ENCODE results near the gene TRMU.
A peak's percentile ranks its signal among the peaks of the same experiment; 100 is the strongest.

Gene TRMU

GRCh38 chr22:46295277-46295971, 40.1 kb upstream of the TRMU start:
- peak overlapping the region; percentile 95 for H3K4me3 ChIP-seq (ENCODE audit: low read depth, low read length)
- DNase-seq (ENCODE audit: low read depth) = no peak
- TF ChIP-seq CTCF (IDR thresholded peaks at IDR 0.05; ENCODE audit: low read depth, low read length, missing control alignments) = no peak

GRCh38 chr22:46296257-46297150, 39.0 kb upstream of the TRMU start, which contains the start of gene GTSE1:
GTSE1 (plus strand) TSS chr22:46296870; CDS start chr22:46297401, 531 bp downstream.
- DNase-seq (ENCODE audit: low read depth) = peak; percentile 96
- peak within 1 kb of the TSS; percentile 95 for H3K4me3 ChIP-seq (ENCODE audit: low read depth, low read length)
- peak; percentile 23 for TF ChIP-seq CTCF (IDR thresholded peaks at IDR 0.05; ENCODE audit: low read depth, low read length, missing control alignments)

DNA sequence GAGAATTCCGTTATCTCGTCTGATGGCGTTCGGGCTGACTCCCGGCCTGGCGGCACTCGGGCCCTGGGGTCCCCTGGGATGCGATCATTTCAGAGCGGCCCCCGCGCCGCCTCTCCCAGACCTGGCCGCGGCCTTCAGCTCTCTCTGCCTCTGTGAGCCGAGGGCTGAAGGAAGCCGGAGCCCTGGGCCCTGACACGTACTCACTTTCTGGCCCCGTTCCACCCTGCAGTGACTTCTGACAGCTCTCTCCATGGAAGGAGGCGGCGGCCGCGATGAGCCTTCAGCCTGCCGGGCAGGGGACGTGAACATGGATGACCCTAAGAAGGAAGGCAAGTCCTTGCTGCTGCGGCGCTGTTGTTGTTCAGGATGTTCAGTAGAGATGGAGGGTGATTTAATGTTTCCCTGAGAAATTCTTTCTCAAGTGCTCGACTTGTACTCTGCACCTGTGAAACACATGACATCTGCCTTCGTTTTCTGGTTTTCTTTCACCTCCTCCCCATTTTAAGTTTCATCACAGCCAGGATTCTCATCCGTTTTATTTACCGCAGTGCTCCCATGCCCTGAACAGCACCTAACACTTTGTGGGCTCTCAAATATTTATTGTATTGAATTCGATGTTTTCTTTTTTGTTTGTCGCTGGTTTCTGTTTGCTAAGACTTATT, 38.2 kb upstream of the TRMU start:
- H3K4me3 ChIP-seq (ENCODE audit: low read depth, low read length) = peak overlapping the region; percentile 95
- TF ChIP-seq CTCF (IDR thresholded peaks at IDR 0.05; ENCODE audit: low read depth, low read length, missing control alignments) = no peak
- no peak for DNase-seq (ENCODE audit: low read depth)

DNA sequence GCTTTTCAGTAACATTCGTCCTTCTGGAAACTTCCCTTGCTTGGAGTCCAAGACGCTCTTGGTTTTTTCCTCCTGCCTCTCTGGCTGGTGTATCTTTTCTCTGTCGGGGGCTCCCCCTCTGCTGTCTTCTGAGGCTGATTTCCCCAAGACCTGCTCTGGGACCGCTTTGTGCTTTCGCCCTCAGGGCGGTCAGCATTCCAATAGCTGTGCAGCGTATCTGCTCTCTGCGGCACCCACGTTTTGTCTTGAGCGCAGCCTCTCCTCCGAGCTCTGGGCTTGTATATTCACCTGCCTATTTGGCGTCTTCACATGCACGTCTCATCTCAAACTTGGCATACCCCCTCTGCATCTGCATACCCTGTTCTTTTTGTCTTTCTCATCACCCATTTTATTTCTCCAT, 36.4 kb upstream of the TRMU start:
- no peak for TF ChIP-seq CTCF (IDR thresholded peaks at IDR 0.05; ENCODE audit: low read depth, low read length, missing control alignments)
- DNase-seq (ENCODE audit: low read depth) = no peak
- H3K4me3 ChIP-seq (ENCODE audit: low read depth, low read length) = no peak overlapping the region

DNA sequence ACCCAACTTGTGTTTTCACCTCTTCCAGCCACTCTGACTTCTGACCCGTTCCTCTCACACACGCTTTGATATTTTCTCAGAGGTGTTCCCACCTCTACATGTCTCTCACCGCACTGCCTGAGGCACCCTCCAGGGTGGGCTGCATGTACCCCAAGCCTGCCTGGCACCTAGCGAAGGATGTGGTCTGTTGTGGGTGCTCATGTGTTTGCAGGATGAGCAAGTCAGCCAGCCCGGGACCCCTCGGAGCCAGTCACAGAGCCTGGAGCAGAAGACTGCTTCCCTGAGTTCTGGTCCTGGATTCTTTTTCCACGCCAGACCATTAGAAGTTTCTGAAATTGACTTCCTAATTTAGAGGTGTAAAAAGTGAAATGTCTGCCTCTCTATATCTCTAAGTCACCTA, 35.0 kb upstream of the TRMU start:
- TF ChIP-seq CTCF (IDR thresholded peaks at IDR 0.05; ENCODE audit: low read depth, low read length, missing control alignments) = no peak
- no peak for DNase-seq (ENCODE audit: low read depth)
- no peak overlapping the region for H3K4me3 ChIP-seq (ENCODE audit: low read depth, low read length)

GRCh38 chr22:46303347-46303965, 32.1 kb upstream of the TRMU start:
- no peak for DNase-seq (ENCODE audit: low read depth)

More at GRCh38 chr22:46303347-46303965, 32.1 kb upstream of the TRMU start:
- no peak overlapping the region for H3K4me3 ChIP-seq (ENCODE audit: low read depth, low read length)
- no peak for TF ChIP-seq CTCF (IDR thresholded peaks at IDR 0.05; ENCODE audit: low read depth, low read length, missing control alignments)

Data from GM12864 (cell line).